K562 (cell line): Measurements from ENCODE around the gene NOL4L. TPM values are rescaled to one million over a fixed set of nuclear protein-coding genes. Genes with fewer than 3 reads are reported as not detected.

Source experiments
- HEY1 ChIP-seq: fragments of 250-450 bp; sonication (Bioruptor Pico); IDR thresholded peaks from 2 replicates; pipeline ENCODE4 v1.5.0; 2020; ENCODE audit warnings: mild to moderate bottlenecking, moderate library complexity, borderline replicate concordance
- KDM1A ChIP-seq, 2 experiments: fragments of 450-650 bp; IDR thresholded peaks; 2 replicates each; pipeline ENCODE4 v1.6.1; 2016; ENCODE audit warnings: mild to moderate bottlenecking in 2 of 2
- POLR2A ChIP-seq: fragments of 450-650 bp; conservative IDR thresholded peaks from 2 replicates; pipeline ENCODE4 v1.6.1; 2016
- SP2 ChIP-seq: IDR thresholded peaks from 2 replicates; pipeline ENCODE4 v1.6.1; 2011; ENCODE audit warnings: mild to moderate bottlenecking, low read depth, low read length, moderate library complexity; ENCODE audit not compliant: poor library complexity, severe bottlenecking; ENCODE audit errors: extremely low read depth
- STAT5B ChIP-seq: fragments of 250-450 bp; sonication (Bioruptor Pico); IDR thresholded peaks from 2 replicates; pipeline ENCODE4 v1.8.0; 2021; ENCODE audit warnings: mild to moderate bottlenecking, inconsistent platforms
- TEAD4 ChIP-seq, 2 experiments: sonication (generic) in 1 of 2; formaldehyde crosslinking in 1 of 2; IDR thresholded peaks; 2 replicates each; pipeline versions ENCODE4 v1.6.1 to v1.8.0; 2012 to 2022; ENCODE audit warnings: borderline replicate concordance in 1 of 2, inconsistent platforms in 1 of 2, low read length in 1 of 2, mild to moderate bottlenecking in 1 of 2, missing genetic modification reagents in 1 of 2
- YY1 ChIP-seq, 3 experiments: IDR thresholded peaks; 2 replicates each; pipeline ENCODE4 v1.6.1; 2011; ENCODE audit warnings: low read length in 2 of 3, mild to moderate bottlenecking in 2 of 3, moderate library complexity in 2 of 3, borderline replicate concordance in 1 of 3, control low read depth in 1 of 3, low read depth in 1 of 3; ENCODE audit not compliant: insufficient read depth in 3 of 3, insufficient replicate concordance in 2 of 3, control insufficient read depth in 1 of 3, insufficient read length in 1 of 3; ENCODE audit errors: extremely low read depth in 1 of 3
- polyA plus RNA-seq, 8 experiments: library from polyadenylated mRNA; depleted of rRNA in 4 of 8; stranded (reverse) in 5 of 8; unstranded in 3 of 8; fragments of >200 nt; fragmentation: Nextera tagmentation in 2 of 8; fragmentation: Illumina TruSeq in 1 of 8; extraction: Ambion mirVana in 2 of 8; extraction: Trizol in 1 of 8; gene quantifications; 2 replicates each; pipeline versions ENCODE4 v1.2.1 to v1.2.3, GENCODE V29; 2011 to 2014; ENCODE audit warnings: inconsistent platforms in 1 of 8, missing spikeins in 1 of 8
- total RNA-seq, 7 experiments: library from RNA; depleted of rRNA in 6 of 7; stranded (reverse); fragments of >200 nt in 6 of 7; fragmentation: Illumina TruSeq in 2 of 7; extraction: Trizol in 2 of 7; gene quantifications; 2 replicates each; pipeline versions ENCODE4 v1.2.1 to v1.2.3, GENCODE V29; 2011 to 2021; ENCODE audit warnings: low replicate concordance in 1 of 7
- TF ChIP-seq, protein P1 (sequence below), 3 experiments: IDR thresholded peaks in 2 of 3; conservative IDR thresholded peaks in 1 of 3; 2 replicates each; pipeline ENCODE4 v1.5.1; 2011 to 2012; ENCODE audit warnings: low read length in 3 of 3, mild to moderate bottlenecking in 3 of 3, control low read depth in 2 of 3, improper control_type of control experiment in 1 of 3, inconsistent platforms in 1 of 3, low read depth in 1 of 3, mixed read lengths in 1 of 3, moderate library complexity in 1 of 3; ENCODE audit not compliant: insufficient read depth in 2 of 3
- TF ChIP-seq, protein P2 (sequence below): sonication (generic); formaldehyde crosslinking; IDR thresholded peaks from 2 replicates; pipeline ENCODE4 v1.9.0; 2022; ENCODE audit warnings: mild to moderate bottlenecking, missing genetic modification reagents
- TF ChIP-seq, protein P3 (sequence below): fragments of 450-650 bp; IDR thresholded peaks from 2 replicates; pipeline ENCODE4 v1.6.1; 2018; ENCODE audit not compliant: partially characterized antibody
- TF ChIP-seq, protein P4 (sequence below): IDR thresholded peaks from 2 replicates; pipeline ENCODE4 v1.6.1; 2014; ENCODE audit warnings: antibody characterized with exemption
- TF ChIP-seq, protein P5 (sequence below): fragments of 450-650 bp; IDR thresholded peaks from 2 replicates; pipeline ENCODE4 v1.6.1; 2014; ENCODE audit warnings: low read depth, mild to moderate bottlenecking, moderate library complexity, borderline replicate concordance
- TF ChIP-seq, protein P6 (sequence below): fragments of 450-650 bp; IDR thresholded peaks from 2 replicates; pipeline ENCODE4 v1.6.1; 2016

NOL4L gene
- total and polyA plus RNA-seq, 9 of the 15 experiments (the other 6 are each of a cell fraction or from before 2014, with no cell fraction given), result 5.1 to 36.2 (median 13.6) TPM

DNA sequence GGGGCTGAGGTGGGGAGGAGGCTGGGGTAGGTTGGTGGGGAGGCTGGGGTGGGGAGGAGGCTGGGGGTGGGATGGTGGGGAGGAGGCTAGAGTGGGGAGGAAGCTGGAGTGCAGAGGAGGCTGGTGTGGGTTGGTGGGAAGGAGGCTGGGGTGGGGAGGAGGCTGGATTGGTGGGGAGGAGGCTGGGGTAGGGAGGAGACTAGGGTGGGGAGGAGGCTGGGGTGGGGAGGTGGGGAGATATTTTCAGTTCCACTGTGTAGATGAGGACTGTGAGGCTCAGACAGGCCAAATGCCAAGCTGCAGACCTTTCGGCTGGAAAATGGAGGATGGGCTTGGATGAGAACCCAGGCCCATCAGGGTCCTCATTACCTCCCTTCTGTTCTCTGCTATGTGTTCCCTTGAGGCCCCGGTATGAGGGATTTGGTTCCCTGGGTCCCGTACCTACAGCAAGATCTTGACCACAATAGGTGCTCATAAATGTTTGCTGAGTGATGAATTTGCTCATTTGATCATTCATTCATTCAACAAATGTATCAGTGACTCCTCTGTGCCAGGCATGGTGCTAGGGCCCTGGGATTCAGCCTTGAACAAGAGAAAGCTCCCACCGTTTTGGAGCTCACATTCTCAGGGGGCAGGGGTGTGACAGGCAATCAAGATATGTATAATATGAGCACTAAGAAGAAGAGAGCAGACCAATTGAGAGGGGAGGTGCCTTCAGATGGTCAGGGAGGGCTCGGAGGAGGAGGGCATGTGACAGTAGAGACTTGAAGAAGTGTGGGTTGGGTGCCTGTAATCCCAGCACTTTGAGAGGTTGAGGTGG is 36.1 kb upstream of the NOL4L start (continued):
- TF ChIP-seq, protein P1, sequence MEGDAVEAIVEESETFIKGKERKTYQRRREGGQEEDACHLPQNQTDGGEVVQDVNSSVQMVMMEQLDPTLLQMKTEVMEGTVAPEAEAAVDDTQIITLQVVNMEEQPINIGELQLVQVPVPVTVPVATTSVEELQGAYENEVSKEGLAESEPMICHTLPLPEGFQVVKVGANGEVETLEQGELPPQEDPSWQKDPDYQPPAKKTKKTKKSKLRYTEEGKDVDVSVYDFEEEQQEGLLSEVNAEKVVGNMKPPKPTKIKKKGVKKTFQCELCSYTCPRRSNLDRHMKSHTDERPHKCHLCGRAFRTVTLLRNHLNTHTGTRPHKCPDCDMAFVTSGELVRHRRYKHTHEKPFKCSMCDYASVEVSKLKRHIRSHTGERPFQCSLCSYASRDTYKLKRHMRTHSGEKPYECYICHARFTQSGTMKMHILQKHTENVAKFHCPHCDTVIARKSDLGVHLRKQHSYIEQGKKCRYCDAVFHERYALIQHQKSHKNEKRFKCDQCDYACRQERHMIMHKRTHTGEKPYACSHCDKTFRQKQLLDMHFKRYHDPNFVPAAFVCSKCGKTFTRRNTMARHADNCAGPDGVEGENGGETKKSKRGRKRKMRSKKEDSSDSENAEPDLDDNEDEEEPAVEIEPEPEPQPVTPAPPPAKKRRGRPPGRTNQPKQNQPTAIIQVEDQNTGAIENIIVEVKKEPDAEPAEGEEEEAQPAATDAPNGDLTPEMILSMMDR (IDR thresholded peaks at IDR 0.05 in 2 of 3, conservative IDR thresholded peaks at IDR 0.05 in 1 of 3; ENCODE audit: insufficient read depth in 2 of 3, low read depth in 1 of 3, low read length in 3 of 3), result no peak
- TF ChIP-seq TEAD4 (IDR thresholded peaks at IDR 0.05; ENCODE audit: low read length) (no peak), TEAD4 (CRISPR knock-in tag; IDR thresholded peaks at IDR 0.05; ENCODE audit: borderline replicate concordance) (no peak), KDM1A (IDR thresholded peaks at IDR 0.05) (0 out of 4 replicates have a peak, but pooled peaks of 1 of the 2 experiments have one; percentile 16), STAT5B (CRISPR knock-in tag) (no peak), SP2 (no peak), POLR2A (peak; percentile 48; the same call in 1 of the 2 replicates), HEY1 (CRISPR knock-in tag) (no peak), YY1 (IDR thresholded peaks at IDR 0.05; ENCODE audit: borderline replicate concordance in 1 of 3, control insufficient read depth in 1 of 3, extremely low read depth in 1 of 3, insufficient read depth in 3 of 3, insufficient read length in 1 of 3, insufficient replicate concordance in 2 of 3, low read depth in 1 of 3, low read length in 2 of 3) (peak in 1 of 3 experiments; percentile 21)
- TF ChIP-seq, protein P2, sequence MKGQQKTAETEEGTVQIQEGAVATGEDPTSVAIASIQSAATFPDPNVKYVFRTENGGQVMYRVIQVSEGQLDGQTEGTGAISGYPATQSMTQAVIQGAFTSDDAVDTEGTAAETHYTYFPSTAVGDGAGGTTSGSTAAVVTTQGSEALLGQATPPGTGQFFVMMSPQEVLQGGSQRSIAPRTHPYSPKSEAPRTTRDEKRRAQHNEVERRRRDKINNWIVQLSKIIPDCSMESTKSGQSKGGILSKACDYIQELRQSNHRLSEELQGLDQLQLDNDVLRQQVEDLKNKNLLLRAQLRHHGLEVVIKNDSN (CRISPR knock-in tag), result peak; percentile 70
- TF ChIP-seq, protein P3, sequence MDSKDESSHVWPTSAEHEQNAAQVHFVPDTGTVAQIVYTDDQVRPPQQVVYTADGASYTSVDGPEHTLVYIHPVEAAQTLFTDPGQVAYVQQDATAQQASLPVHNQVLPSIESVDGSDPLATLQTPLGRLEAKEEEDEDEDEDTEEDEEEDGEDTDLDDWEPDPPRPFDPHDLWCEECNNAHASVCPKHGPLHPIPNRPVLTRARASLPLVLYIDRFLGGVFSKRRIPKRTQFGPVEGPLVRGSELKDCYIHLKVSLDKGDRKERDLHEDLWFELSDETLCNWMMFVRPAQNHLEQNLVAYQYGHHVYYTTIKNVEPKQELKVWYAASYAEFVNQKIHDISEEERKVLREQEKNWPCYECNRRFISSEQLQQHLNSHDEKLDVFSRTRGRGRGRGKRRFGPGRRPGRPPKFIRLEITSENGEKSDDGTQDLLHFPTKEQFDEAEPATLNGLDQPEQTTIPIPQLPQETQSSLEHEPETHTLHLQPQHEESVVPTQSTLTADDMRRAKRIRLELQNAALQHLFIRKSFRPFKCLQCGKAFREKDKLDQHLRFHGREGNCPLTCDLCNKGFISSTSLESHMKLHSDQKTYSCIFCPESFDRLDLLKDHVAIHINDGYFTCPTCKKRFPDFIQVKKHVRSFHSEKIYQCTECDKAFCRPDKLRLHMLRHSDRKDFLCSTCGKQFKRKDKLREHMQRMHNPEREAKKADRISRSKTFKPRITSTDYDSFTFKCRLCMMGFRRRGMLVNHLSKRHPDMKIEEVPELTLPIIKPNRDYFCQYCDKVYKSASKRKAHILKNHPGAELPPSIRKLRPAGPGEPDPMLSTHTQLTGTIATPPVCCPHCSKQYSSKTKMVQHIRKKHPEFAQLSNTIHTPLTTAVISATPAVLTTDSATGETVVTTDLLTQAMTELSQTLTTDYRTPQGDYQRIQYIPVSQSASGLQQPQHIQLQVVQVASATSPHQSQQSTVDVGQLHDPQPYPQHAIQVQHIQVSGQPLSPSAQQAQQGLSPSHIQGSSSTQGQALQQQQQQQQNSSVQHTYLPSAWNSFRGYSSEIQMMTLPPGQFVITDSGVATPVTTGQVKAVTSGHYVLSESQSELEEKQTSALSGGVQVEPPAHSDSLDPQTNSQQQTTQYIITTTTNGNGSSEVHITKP, result peak; percentile 42
- TF ChIP-seq, protein P4, sequence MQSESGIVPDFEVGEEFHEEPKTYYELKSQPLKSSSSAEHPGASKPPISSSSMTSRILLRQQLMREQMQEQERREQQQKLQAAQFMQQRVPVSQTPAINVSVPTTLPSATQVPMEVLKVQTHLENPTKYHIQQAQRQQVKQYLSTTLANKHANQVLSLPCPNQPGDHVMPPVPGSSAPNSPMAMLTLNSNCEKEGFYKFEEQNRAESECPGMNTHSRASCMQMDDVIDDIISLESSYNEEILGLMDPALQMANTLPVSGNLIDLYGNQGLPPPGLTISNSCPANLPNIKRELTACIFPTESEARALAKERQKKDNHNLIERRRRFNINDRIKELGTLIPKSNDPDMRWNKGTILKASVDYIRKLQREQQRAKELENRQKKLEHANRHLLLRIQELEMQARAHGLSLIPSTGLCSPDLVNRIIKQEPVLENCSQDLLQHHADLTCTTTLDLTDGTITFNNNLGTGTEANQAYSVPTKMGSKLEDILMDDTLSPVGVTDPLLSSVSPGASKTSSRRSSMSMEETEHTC, result peak; percentile 13; the same call in 1 of the 2 replicates
- TF ChIP-seq, protein P5, sequence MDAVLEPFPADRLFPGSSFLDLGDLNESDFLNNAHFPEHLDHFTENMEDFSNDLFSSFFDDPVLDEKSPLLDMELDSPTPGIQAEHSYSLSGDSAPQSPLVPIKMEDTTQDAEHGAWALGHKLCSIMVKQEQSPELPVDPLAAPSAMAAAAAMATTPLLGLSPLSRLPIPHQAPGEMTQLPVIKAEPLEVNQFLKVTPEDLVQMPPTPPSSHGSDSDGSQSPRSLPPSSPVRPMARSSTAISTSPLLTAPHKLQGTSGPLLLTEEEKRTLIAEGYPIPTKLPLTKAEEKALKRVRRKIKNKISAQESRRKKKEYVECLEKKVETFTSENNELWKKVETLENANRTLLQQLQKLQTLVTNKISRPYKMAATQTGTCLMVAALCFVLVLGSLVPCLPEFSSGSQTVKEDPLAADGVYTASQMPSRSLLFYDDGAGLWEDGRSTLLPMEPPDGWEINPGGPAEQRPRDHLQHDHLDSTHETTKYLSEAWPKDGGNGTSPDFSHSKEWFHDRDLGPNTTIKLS, result no peak
- TF ChIP-seq, protein P6, sequence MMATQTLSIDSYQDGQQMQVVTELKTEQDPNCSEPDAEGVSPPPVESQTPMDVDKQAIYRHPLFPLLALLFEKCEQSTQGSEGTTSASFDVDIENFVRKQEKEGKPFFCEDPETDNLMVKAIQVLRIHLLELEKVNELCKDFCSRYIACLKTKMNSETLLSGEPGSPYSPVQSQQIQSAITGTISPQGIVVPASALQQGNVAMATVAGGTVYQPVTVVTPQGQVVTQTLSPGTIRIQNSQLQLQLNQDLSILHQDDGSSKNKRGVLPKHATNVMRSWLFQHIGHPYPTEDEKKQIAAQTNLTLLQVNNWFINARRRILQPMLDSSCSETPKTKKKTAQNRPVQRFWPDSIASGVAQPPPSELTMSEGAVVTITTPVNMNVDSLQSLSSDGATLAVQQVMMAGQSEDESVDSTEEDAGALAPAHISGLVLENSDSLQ, result peak; percentile 50; the same call in 1 of the 2 replicates
